HG02623 (cell line): ENCODE results near the gene GAS1.
A peak's percentile ranks its signal among the peaks of the same experiment; 100 is the strongest.

Experiments used
- ATAC-seq: cut with Tn5 transposase; IDR thresholded peaks from one replicate; pipeline ENCODE4 v1.9.1; 2021; ENCODE audit warnings: moderate library complexity; ENCODE audit not compliant: unreplicated experiment

The GAS1 gene

DNA sequence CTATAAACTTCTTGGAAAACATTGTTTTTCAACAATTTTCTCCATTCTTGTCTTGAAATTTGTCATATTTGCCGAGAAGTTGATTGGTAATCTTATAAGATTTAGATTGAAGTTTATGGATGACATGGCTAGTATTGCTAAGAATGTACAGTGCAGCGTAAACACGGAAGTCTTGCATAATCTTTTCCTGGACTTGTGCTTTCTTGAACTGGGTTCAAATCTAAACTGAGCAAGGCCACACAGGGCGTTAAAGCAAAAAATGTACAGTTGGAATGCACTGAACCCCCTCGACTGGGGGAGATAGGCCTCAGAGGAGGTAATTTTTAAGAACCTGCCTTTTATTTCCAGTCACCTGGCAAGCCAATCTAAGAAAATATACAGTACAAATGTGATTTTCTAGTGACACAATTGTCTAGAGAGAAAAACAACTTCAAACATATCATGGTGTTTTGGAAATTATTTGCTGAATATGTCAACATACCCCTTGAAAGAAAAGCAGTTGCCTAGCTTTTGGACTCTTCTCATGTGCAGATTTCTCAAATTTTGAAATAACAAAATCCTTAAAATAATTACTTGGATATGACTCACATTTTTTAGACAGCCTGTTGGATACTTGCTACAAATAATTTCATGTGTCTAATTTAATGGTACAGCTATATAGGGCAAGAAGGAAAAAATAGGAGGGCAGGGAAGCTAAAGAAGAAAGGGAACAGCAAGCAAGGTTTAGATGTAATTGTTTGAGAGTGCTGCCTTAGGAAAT, 18.5 kb upstream of the GAS1 start:
- ATAC-seq, result no peak

DNA sequence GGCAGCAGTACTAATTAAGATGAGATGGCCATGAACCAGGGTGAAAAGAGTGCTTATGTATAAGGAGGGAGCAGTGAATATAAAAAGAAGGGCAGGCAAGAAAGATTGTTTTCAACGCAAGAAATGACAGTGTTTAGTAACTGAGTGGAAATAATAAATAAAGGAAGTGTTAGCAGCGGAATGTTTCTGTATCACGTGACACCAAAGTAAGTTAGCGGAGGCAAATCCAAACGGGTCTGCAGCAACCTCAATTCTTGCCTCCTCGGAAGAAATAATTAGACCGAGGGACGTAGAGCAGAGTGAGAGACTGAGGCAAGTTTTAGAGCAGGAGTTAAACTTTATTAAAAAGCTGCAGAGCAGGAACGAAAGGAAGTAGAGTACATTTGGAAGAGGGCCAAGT, 15.4 kb upstream of the GAS1 start:
- no peak for ATAC-seq

DNA sequence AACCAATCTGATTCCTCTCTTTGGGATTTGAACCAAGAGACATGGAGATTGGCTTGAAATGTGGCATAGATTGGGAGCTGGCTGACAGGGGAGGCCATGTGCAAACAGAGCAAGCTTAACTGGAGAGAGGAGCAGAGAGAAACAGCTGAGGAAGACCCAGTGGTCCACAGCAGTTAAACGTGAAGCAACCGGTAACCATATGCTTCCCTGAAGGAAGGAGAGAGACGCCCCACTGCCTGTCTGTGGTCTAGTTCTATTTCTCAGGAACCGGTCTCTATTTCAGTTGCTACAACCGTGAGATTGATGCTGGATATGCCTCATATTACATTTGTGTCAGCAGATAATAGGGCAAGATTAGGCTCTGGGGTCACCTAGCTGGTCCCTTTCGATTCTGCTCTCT, 13.6 kb upstream of the GAS1 start:
- no peak for ATAC-seq

DNA sequence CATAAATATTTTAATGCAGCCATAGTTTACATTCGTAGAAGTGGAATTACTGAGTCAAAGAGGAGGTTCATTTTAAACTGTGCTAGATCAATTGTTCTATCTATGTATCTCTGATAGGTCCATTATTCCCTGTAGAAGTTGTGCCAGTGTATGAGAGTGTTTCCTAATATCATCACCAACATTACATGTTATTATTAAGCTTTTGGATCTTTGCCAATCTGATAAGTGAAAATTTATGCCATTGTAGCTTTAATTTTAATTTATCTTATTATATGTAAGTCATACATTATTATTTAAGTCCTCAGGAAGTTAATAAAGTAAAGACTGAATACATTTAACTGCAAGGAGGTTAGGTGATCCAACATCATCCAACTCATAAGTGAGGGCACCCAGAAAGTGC, 10.9 kb upstream of the GAS1 start:
- ATAC-seq, result no peak

DNA sequence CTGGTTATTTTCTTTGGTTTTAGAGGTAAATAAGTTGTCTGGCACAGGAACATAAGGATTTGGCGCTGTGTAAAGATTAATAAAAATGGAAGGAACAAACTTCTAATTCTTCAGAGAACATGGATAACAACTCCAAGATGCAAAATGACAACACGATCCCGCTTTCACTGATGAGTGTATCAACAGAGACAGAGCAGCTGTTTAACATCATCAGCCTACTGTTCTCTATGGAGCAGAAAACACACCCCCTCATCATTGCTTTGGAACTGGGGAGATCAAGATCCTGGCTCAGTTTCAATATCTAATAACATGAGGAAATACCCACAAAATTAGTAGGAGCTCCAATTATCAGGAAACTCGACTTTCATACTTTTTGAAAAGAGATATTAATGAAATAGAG, 8.3 kb upstream of the GAS1 start:
- ATAC-seq, result no peak

DNA sequence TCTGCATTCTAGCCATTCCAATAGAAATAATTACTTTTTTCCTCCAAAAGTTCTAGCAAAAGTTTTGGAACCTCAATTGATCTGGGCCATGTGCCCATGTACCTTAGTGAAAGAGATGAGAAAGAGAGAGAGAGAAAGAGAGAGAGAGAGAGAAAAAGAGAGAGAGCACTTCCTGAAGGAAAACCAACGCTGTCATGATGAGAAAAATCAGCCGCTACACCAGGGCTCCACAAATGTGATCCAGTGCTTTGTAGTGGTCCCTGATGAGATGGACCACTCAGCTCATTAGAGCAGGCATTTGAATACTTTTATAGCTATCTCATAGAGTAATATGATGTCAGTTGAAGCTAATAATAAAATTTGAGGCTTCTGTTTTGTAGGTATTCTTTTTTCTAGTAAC, 7.7 kb upstream of the GAS1 start:
- ATAC-seq, result no peak

DNA sequence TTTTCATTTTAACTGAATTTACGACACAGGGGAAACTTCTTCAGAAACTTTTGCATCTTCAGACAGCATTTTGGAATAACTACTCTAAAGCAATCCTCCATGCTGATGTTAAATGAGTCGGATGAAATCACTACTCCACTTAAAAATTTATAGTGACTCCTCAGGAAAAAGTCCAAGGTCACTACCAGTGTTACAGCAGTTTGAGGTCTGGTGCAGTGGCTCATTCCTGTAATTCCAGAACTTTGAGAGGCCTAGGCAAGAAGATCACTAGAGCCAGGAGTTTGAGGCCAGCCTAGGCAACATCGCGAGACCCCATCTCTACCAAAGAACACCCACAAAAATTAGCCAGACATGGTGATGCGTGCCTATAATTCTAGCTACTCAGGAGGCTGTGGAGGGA, 5.9 kb upstream of the GAS1 start:
- no peak for ATAC-seq

DNA sequence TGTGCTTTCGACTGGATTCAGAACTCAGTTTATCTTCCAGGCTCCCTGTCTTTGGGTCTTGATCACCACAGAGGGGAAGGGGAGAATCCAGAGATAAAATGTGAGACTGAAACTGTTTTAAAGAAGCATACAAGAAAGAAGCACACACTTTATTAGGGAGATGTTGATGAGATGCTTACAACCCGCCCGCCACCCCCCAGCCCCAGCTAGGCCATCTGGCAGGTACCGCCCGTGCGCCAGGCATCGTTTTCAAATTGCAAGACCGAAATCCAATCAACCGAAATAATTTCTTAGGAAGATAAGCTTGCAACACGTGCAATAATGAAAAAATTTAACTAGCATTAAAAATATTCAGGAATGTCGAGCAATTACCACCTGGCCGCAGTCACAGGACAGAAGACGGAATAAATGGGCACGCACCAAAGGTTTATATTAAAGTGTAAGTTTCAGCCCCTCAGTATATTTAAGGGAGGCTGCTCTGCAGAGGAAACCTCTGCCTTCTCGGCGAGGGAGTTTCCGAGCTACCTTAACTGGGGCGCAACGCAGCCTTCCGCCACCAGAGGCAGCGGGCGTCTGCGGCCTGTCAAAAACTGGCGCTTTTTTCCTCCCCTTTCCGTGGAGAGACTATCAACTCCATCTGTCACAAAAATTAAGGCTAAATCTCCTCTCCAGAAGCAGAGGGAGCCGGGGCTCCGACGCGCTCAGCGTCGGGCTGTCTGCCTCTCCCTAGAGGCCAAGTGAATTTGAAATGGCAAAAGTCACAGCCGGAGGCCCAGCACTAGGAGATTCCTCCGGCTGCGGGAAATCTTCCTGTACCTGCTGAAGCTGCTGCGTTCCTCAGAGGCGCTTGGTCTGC, 996 bp upstream of the GAS1 start:
- ATAC-seq, result peak; percentile 61

DNA sequence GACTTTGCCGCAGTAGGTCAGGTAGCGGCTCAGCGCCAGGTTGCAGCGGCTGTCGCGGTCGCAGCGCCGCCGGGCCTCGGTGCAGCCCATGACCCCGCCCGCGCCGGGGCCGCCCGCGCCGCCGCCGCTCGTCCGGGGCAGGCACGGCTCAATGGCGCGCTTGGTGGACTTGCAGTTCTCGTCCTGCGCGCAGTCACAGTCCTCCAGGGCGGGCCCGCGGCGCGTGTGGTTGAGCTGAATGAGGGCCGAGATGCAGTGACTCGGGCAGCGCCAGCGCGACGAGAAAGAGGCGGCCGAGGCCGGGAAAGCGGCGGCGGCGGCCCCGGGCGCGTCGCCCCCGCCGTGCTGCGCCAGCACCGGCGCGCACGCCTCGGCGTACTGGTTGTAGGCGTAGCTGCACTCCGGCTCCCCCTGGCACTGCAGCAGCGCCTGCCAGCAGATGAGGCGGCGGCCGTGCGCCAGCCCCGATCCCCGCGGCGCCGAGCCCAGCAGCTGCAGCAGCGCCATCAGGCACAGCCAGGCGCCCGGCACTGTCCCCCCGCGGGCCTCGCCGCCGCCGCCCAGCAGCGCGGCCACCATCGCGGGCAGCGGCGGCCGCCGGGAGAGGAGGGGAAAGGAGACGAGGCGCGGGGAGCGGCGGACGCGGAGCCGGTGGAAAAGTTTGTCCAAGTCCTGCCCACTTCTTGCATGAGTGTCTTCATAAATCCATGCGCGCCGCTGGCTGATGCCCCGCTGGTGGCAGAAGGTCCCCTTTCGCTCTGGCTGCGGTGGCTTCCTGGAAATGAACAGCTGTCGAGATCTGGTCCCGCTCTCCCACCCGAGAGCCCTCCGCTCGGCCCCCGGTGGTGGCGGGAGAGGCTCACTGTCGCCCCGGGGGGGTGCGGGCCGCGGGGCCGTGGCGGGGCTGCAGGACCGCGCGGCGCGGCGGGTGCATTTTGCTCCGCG, 833 bp downstream of the GAS1 start:
- peak; percentile 43 for ATAC-seq

DNA sequence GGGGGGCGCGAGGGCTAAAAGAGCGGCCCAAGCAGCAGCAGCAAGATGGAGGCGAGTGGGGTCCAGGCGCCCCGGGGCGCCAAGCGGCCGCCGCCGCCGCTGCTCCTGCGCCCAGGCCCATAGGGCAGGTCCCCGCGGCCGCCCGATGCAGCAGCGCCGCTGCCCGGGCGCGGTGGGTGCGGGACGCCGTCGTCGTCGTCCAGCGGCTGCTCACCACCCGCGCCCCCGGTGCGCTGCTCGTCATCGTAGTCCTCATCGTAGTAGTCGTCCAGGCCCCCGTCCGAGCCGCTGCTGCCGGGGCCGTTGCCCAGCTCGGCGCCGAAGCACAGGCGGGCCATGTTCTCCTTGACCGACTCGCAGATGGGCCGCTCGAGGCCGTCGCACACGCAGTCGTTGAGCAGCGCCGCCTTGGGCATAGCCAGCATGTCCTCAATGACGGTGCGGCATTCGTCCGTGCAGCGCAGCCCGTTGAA, 1.5 kb downstream of the GAS1 start:
- no peak for ATAC-seq

DNA sequence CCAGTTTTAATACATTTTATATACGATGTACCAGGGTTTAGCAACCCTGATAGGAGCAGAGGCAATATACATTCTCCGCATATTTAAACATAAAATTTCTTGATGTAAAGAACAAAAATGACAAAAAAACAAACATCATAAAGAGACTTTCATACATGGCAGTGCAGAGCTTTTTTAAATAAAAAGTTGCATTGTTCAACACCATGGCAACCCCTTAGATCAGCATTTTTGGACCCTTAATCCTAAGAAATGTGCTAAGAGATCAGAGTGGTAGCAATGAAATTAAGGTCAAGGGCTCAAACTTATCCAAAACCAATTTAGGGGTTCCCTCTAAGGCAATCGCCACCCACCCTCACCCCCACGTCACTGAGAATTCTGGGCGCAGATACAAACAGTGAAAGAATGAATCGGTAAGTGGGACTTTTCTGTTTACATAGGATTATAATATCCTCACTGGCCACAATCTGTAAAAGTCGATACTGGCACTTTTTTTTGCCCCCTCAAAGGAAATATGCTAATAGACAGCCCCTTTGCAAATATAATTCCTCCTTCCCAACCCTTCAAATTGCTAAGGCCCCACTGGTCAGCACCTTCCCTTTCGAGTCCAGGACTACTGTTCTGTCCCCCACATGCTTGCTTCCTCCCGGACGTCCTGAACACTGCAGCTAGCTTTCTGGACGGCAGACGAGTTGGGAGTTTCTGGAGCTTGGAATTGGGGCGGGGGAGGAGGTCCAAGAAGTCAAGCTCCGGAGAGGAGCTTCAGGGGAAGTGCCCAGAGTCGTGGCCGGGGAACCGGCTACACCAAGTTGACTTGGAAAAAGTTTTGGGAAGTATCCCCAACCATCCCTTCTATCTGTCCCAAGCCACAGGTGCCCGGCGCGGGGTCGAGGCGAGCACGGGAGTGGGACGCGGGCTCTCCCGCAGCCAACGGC, 2.2 kb downstream of the GAS1 start:
- ATAC-seq, result no peak

DNA sequence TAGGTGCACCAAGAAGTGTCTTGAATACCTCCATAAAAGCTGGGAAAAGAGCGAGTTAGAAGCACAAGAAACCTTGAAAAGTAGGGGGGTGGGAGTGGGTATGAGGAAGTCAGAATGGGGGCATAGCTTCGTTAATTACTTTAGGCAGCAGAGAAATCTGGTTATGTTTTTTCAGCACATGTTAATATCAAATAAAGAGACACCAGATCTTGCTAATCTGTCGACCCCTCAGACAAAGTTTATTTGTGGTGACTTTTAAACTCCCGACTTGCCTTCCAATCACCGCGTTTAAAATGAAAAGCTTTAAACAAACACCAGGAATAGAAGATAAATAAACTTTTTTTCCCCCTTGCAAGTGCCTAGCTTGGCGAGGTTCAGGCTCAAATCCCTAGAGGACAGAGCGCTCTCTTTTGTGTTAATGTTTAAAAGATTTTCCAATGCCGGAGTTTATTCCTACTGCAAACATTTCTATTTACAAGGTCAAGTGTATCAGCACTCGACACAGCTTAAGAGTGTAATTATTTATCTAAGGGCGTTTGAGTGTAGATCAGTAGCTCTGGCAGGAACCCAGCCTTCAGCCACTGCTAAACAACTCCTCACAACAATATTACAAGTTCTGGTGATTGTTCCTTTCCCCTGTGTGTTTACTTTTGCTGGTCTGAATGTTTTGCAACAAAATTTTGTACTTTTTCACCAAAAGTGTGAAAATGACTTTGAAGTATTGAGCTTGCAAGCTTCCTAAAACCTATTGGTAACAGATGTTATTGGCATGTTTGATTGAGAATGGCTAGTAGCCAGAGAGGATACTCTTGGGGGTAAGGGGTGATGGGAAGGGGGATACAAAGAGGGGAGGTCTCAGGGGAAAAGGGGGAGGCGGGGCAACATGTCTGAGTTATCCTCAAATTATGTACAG, 3.8 kb downstream of the GAS1 start:
- no peak for ATAC-seq

DNA sequence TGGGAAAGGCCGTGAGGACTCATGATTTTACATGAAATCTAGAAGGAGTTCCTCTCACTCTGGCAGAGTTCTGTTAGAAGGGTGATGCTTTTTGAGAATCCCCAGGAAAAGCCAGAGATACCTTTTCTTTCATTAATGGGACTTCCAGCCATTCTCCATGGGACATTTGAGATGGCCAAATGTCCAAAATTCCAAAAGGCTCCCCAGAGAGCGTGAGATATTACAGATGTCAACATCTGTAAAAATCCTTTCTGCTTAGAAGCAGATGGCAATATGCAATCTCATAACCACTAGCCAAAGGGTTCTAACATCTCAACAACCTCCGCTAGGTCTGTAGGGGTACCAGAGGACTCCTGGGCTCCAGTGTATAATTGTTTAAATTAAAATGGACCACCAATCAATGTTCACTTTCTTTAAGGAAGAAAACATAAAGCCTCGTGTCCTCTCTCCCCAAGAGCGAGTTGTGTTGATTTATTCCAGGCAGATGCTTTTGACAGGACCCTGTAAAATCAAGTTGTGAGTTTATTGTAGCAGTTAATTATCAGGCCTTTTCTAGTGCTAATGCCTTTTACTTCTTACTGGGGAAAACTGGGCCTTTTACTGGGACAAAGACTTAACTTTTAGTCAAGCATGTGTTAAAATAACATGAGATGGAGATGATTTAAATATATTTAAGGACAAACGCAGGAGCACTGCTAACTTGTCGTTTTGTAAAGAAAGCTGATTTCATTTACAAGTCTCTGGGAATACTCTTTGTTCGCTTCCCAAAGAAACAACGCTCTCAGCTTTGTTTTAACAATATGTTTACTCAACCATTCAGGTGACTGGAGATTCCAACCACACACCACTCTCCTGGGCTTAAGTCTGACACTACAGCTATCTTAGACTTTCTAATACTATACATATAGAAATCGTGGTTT, 4.8 kb downstream of the GAS1 start:
- ATAC-seq, result no peak

DNA sequence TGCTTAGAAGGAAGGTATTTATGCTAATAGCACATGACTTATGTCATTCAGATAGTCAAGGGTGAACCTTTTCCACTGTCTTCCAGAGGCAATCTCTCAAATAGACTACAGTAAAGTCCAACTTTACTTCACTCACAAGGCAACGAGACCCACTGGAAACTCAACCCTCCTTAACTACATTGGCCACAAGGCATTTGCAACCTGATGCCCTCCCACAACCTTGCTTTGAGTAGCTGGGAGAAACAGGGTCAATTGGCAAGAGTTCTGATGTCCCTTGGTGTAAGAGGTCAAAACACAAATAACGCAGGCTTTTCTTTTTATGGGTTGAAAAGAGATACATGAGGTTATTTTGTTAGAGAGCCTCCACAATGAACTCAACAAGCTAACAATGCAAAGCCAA, 6.1 kb downstream of the GAS1 start:
- no peak for ATAC-seq

DNA sequence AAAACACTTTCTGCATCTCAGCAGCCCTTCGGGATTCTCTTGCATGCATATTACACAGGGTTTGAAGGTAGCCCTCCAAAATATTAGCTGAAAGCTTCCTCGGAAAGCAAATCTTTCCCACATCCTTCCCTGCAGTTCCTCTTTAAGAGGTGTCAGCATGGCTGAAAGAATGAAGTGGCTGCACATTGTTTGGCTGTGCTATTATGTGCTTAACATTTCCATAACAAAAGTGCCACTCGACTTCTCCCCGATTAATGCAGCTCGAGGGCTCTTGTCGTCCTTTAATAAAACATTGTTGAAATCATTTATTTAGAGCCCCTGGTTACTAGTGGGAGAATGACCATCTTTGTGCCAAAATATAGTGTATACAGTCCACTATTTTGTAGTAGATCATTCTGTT, 6.5 kb downstream of the GAS1 start:
- ATAC-seq, result no peak

DNA sequence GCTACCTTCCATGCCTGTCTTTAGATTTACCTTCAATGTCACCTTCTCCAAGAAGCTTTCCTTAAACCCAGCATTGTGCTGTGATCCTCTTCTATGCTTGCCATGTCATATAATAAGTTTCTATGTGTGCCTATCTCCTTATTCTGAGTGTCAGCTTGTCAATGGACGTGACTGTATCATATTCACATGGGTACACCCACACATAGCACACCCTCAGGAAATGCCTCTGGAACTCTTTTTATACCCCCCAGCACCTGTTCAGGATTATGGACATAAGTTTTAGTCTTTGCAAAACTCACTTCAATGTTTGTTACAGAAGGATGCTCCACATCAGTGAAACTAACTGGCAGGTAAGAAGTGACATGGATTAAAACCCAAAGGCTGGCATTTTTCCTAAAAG, 7.4 kb downstream of the GAS1 start:
- ATAC-seq, result no peak

DNA sequence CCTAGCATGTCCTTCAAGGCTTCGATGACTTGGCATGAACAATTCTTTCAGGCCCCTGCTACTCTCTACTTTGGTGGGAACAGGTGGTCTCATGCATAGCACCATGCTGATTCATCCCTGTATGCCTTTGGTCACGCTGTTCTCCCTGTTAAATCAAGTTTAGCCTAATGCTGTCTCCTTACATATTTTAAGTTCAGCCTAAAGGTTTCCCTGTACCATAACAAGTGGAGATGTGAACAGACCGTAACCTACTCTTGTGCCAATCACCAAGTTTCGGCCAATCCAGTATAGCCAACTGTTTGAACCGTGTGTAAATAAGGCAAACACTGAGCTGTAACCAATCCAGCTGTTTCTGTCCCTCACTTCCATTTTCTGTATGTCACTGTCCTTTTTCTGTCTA, 8.0 kb downstream of the GAS1 start:
- ATAC-seq, result no peak

DNA sequence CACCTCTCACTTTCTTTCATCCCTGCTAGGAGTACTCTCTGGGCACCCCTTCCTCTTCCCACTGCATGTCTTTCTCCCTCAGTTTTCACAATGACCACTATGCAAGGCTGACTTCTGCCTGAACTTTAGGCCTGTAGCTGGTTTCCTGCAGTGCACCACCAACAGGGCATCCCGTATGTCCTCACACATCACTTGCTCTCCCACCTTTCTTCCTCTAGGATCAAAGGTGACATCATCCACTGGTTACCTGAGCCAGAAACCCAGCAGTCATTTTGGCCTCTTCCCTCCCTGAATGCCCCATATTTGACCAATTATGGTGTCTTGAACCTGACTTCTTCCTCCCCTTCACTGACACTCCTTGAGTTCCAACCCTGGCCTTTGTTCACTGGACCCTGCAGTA, 8.5 kb downstream of the GAS1 start:
- no peak for ATAC-seq
